ENCODE data around the gene SCRN1. TPM values are rescaled to one million over a fixed set of nuclear protein-coding genes. Genes with fewer than 3 reads are reported as not detected.

SCRN1 gene
- total and polyA plus RNA-seq, 2 of the 4 experiments (the other 2 are of a cell fraction): 57.1 to 124 TPM

DNA sequence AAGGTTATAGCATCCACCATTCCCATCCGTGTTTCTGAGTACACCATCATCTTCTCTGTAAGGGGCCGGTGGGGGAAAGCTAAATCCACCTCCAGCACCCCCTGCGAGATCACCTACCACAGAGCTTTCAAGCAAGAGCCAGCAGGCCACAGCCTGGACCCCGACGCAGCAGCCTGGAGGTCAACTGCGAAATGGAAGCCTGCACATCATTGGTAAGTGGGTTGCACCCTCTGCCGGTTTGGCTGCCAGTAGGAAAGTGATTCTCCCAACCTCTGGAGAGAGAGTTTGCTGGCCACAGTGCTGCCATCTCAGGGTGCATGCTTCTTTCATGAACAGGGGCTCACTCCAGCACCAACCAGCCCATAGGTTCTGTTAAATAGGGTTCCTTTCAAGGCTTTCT lies 101.6 kb downstream of the SCRN1 start:
- DNase-seq: no peak
- H2BK15ac ChIP-seq (ENCODE audit: low read depth, low read length): no peak overlapping the region
- ATAC-seq (ENCODE audit: low read depth): no peak
- BruUV-seq (replicated peaks): no TSS peak
- H4K5ac ChIP-seq (ENCODE audit: low read depth, low read length): no peak overlapping the region
- H3K27ac ChIP-seq (ENCODE audit: insufficient read depth, low read length): no peak overlapping the region
- peaks cover 49% of the 10 kb centered on the region for H3K27me3 ChIP-seq (ENCODE audit: control insufficient read depth, insufficient read depth, low read length)
- no peak overlapping the region for H2BK120ac ChIP-seq (ENCODE audit: low read depth, low read length)
- H3K9me1 ChIP-seq (ENCODE audit: insufficient read depth, low read length): no peaks in the 10 kb centered on the region
- TF ChIP-seq MXI1 (IDR thresholded peaks at IDR 0.05; ENCODE audit: borderline replicate concordance, low read depth, low read length): no peak
- intact Hi-C loops (cut with micrococcal nuclease) (no loop called here), dilution Hi-C loops (cut with HindIII; ENCODE audit: low sequenced_read_pairs, unreplicated experiment) (no loop called here), in situ Hi-C loops (cut with MboI; ENCODE audit: low sequenced_read_pairs) (no loop called here)
- no peaks in the 10 kb centered on the region for H3K36me3 ChIP-seq (ENCODE audit: control insufficient read depth, insufficient read depth, low read length)
- no CpG with 5 or more reads among the region's 7 CpGs for WGBS, 2 experiments (ENCODE audit: extremely low coverage in 2 of 2, insufficient read length in 1 of 2)
- H3K18ac ChIP-seq (ENCODE audit: low read depth, low read length): no peak overlapping the region
- ChIA-PET POLR2A (ENCODE audit: unreplicated experiment) (no interaction called here), CTCF (no interaction called here)
- H2AFZ ChIP-seq (replicated peaks; ENCODE audit: low read length, poor library complexity): no peak overlapping the region
- no peak overlapping the region for H2BK5ac ChIP-seq (ENCODE audit: low read depth, low read length, poor library complexity, severe bottlenecking)
- H4K8ac ChIP-seq (ENCODE audit: low read depth in 2 of 2, low read length in 2 of 2): no peak overlapping the region
- no peak overlapping the region for H3K4me3 ChIP-seq (ENCODE audit: insufficient read depth, low read depth, low read length)
- no peak overlapping the region for H3K14ac ChIP-seq (replicated peaks; ENCODE audit: low read depth, low read length)
- H3K56ac ChIP-seq (ENCODE audit: extremely low read depth, insufficient read depth, low read length): no peak overlapping the region
- no peaks in the 10 kb centered on the region for H4K20me1 ChIP-seq (ENCODE audit: insufficient read depth, low read length)
- no peak overlapping the region for H3K9ac ChIP-seq (ENCODE audit: low read depth, low read length)
- H2AK9ac ChIP-seq (replicated peaks; ENCODE audit: low read depth, low read length, poor library complexity): no peak overlapping the region
- H3K4ac ChIP-seq (ENCODE audit: low read depth, low read length): no peak overlapping the region
- H3K4me1 ChIP-seq (ENCODE audit: control insufficient read depth, insufficient read depth, low read length): no peaks in the 10 kb centered on the region
- no peak overlapping the region for H4K91ac ChIP-seq (ENCODE audit: insufficient read depth, low read depth, low read length)
- H2BK20ac ChIP-seq (ENCODE audit: low read depth, low read length): no peak overlapping the region
- H3K9me3 ChIP-seq (ENCODE audit: control insufficient read depth, insufficient read depth, low read length): no peaks in the 10 kb centered on the region
- H3K79me1 ChIP-seq (ENCODE audit: low read depth in 1 of 2, low read length in 2 of 2): no peaks in the 10 kb centered on the region
- H3K4me2 ChIP-seq (ENCODE audit: low read depth, low read length): no peak overlapping the region
- no peak overlapping the region for H3K23ac ChIP-seq (ENCODE audit: low read depth, low read length)
- H2AK5ac ChIP-seq (ENCODE audit: low read depth, low read length): no peak overlapping the region

All from IMR-90 (cell line).